ENCODE data around the gene NIPBL.
A peak's percentile ranks its signal among the peaks of the same experiment; 100 is the strongest.

The NIPBL gene

GRCh38 chr5:36880761-36881160, 4.2 kb downstream of the NIPBL start:
- TF ChIP-seq, protein P1, sequence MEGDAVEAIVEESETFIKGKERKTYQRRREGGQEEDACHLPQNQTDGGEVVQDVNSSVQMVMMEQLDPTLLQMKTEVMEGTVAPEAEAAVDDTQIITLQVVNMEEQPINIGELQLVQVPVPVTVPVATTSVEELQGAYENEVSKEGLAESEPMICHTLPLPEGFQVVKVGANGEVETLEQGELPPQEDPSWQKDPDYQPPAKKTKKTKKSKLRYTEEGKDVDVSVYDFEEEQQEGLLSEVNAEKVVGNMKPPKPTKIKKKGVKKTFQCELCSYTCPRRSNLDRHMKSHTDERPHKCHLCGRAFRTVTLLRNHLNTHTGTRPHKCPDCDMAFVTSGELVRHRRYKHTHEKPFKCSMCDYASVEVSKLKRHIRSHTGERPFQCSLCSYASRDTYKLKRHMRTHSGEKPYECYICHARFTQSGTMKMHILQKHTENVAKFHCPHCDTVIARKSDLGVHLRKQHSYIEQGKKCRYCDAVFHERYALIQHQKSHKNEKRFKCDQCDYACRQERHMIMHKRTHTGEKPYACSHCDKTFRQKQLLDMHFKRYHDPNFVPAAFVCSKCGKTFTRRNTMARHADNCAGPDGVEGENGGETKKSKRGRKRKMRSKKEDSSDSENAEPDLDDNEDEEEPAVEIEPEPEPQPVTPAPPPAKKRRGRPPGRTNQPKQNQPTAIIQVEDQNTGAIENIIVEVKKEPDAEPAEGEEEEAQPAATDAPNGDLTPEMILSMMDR (IDR thresholded peaks at IDR 0.05; ENCODE audit: insufficient read depth, low read depth, low read length, missing control alignments), result no peak
- DNase-seq (ENCODE audit: low read depth), result peak; percentile 14
- H3K4me3 ChIP-seq (ENCODE audit: low read length), result no peak overlapping the region

GRCh38 chr5:36881304-36881703, 4.7 kb downstream of the NIPBL start:
- TF ChIP-seq, protein P1 (IDR thresholded peaks at IDR 0.05; ENCODE audit: insufficient read depth, low read depth, low read length, missing control alignments), result no peak
- no peak for DNase-seq (ENCODE audit: low read depth)
- H3K4me3 ChIP-seq (ENCODE audit: low read length), result no peak overlapping the region

GRCh38 chr5:36881807-36882206, 5.2 kb downstream of the NIPBL start:
- TF ChIP-seq, protein P1 (IDR thresholded peaks at IDR 0.05; ENCODE audit: insufficient read depth, low read depth, low read length, missing control alignments), result no peak
- H3K4me3 ChIP-seq (ENCODE audit: low read length), result no peak overlapping the region
- no peak for DNase-seq (ENCODE audit: low read depth)

DNA sequence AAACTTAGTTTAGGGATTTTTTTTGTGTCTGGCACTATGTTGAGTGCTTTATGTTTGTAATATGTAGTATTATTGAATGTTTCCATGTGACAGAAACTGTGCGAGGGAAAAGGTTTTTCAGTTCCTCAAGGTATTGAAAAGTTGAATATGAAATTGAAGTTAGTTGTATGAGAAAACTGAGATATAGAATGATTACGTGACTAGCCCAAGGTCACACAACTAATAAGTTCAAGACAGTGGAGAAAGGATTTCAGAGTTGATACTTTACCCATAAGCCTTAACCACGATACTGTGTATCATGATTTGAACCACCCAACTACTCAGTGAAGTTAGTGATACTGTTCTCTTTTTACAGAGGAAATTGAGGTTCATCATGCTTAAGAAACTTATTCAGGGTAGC, 5.7 kb downstream of the NIPBL start:
- DNase-seq (ENCODE audit: low read depth), result no peak
- no peak overlapping the region for H3K4me3 ChIP-seq (ENCODE audit: low read length)
- TF ChIP-seq, protein P1 (IDR thresholded peaks at IDR 0.05; ENCODE audit: insufficient read depth, low read depth, low read length, missing control alignments), result no peak

DNA sequence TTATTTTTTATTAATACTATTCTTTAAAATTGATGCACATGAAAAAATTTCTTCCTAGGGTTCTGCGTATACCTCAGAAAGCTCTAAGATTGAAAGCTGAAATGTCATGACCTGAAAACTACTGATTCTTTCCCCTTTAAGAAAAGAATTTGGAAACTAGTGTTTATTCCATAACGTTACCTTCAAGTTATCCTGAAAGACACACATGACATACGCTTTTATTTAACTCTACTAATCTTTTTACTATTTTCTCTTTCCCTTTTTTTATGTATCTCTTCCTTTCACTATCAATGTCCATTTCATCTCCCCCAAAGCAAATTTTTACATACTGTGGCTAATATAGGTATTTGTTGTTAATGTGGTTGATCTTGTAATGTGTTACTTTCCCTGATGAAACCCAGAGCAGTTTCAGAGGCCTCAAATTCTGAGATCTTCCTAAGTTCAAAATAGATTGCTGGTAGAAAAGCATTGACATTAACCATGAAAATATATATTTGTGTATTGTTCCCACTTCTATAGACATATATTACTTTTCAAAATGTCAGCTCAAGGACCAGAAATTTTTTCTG, 7.4 kb downstream of the NIPBL start:
- DNase-seq (ENCODE audit: low read depth), result no peak
- TF ChIP-seq, protein P1 (IDR thresholded peaks at IDR 0.05; ENCODE audit: insufficient read depth, low read depth, low read length, missing control alignments), result no peak
- no peak overlapping the region for H3K4me3 ChIP-seq (ENCODE audit: low read length)

- DNase-seq (ENCODE audit: low read depth), result no peak
- no peak overlapping the region for H3K4me3 ChIP-seq (ENCODE audit: low read length)
- TF ChIP-seq, protein P1 (IDR thresholded peaks at IDR 0.05; ENCODE audit: insufficient read depth, low read depth, low read length, missing control alignments), result no peak
Observed at GRCh38 chr5:36885149-36885548, 8.6 kb downstream of the NIPBL start.

All from epithelial cell of esophagus (primary cell).